Hematopoietic multipotent progenitor cell treated with erythropoietin and hydrocortisone succinate and interleukin-3 and kit ligand, for 6 days (in vitro differentiated cells): ENCODE results near the gene TMEM120A.

Source experiments
- DNase-seq: peaks from one replicate; pipeline ENCODE4 v3.0.0-alpha.2; 2015

The TMEM120A gene

GRCh38 chr7:75980430-75981202, 13.8 kb downstream of the TMEM120A start:
- DNase-seq: no peak

DNA sequence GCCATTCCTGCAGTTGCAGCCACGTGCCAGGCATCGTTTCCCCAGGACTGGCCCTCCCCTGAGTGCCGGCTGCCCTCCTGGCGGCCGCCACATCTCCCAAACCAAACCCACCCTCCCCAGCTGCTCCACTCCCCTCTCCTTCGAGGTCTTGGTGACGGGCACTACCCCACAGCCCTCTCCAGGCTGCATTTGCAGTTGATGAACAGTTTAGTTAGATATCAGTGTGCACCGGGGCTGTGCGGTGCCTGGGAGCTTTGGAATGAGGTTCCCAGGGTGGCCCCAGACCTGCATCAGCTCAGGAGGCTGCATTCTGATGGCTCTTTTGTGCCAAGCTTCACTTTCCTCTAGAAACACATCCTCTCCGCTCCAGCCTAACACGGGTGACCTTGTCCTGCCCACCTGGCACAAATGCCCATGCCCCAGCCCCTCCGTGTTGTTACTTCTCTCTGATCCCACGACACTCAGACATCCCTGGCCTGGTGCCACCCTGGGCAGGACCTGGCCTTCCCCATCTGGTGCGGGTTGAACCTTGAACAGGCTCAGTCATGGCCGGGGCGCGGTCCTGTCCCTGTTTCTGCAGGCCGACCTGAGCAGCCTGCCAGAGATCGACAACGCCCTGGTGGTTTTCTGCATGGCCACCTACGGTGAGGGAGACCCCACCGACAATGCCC, 14.5 kb downstream of the TMEM120A start:
- no peak for DNase-seq

DNA sequence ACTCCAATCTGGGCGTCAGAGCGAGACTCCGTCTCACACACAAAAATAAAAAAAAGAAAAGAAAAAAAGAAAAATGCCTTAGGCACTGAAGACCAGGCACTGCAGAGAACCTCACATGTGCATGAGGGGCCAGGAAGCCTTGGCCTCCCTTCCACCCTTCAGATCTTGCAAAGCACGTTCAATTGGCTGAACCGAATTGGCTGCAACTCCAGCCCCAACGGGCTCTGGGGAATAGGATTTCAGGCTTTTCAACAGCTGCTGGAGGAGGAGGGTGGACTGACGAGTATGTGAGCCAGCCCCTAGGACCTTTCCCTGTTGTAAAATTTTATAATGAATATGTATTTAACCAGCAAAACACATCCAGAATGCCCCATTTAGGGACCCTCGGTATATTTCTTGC, 16.7 kb downstream of the TMEM120A start:
- no peak for DNase-seq

DNA sequence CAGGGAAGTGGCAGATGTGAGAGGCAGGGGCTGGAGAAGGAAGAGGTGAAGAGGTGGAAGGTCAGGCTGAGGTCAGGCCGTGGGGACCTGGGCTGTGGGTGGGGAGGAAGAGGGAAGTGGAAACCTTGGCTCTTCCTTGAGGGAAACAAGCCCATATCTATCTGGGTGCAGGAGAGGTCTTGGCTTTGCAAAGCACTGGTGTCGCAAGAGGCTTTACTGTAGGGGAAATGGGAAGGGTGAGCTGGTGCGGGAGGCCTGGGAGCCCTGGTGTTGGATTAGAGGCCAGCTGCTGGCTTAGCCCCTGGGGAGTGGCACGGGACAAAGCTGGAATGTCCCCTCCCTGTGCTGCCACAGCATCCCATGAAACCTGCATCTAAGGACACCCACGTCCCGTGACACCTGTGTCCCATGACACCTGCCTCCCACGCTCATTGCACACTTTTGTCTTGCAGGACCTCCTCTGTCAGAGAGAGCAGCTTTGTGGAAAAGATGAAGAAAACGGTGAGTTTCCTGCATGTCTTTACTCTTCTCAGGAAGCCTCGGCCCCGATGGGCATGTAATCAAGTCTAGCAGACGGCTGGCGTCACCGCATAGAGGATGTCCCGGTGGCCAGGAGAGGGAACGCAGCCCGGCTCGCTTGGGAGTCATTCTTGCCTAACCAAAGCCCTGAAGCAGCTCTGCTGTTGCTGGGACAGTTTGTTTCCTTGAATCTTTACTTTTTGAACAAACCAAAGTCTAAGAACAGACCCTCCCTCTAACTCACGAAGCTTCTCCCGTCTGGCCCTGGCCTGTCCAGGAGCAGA, 22.2 kb downstream of the TMEM120A start:
- DNase-seq: peak; percentile 32

- DNase-seq: no peak
Measured at GRCh38 chr7:75971309-75971960, 23.0 kb downstream of the TMEM120A start.

- no peak for DNase-seq
Measured at GRCh38 chr7:75969704-75970498, 24.5 kb downstream of the TMEM120A start.

- no peak for DNase-seq
Measured at GRCh38 chr7:75969182-75969581, 25.2 kb downstream of the TMEM120A start.

- DNase-seq: no peak
Measured at GRCh38 chr7:75968561-75969001, 25.8 kb downstream of the TMEM120A start.

DNA sequence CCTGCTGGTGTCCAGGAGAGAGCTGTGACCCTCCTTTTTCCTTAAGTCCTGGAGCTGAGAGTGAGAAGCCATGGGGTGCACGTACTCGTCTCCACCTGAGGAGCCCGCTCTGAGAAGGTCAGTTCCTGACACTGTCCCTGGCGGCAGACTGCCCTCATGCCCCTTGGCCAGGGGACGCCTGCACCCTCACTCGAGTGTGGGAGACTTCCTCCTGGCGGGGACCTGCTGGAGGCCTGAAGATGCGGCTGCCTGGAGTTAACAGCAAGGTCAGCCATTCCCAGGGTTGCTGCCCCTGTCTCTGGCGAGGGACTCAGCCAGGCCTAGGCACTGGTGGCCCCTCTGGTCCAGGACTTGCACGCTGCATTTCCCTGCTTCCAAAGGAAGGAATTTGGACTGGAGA, 26.4 kb downstream of the TMEM120A start:
- DNase-seq: no peak

DNA sequence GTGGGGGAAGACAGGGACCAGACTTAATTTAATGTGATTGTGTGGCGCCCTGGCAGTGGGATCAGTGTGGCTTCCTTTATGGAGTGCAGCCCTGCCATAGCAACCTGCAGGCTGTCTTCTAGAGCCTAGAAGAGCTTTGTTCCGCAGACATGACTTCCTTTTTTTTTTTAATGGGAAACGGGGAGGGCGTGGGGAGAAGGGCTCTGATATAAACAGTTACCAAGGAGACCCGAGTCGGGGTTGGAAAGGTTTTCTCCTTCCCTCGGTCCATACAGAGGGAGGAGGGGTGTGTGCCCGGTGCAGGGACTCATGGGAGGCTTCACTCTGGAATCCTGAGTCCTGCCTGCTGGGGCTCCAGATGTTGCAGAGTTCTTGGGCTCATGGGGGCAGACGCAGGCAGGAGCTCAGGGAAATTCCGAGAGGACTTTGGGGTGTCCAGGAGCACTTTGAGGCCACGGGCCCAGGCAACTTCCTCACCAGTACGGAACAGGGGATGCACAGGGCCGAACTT, 26.9 kb downstream of the TMEM120A start:
- peak; percentile 23 for DNase-seq

DNA sequence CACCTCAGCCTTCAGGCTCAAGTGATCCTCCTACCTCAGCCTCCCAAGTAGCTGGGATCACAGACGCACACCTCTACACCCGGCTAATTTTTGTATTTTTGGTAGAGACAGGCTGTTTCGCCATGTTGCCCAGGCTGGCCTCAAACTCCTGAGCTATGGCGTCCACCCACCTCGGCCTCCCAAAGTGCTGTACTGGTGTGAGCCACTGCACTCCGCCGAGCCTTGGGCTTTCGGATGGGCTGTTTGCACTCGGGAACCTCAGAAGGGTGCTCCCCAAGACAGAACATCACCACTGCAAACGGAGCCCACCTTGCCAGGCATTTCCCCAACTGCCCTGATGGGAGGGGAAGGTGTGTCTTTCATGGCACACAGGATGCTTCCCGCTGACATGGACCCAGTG, 27.3 kb downstream of the TMEM120A start:
- DNase-seq: no peak

DNA sequence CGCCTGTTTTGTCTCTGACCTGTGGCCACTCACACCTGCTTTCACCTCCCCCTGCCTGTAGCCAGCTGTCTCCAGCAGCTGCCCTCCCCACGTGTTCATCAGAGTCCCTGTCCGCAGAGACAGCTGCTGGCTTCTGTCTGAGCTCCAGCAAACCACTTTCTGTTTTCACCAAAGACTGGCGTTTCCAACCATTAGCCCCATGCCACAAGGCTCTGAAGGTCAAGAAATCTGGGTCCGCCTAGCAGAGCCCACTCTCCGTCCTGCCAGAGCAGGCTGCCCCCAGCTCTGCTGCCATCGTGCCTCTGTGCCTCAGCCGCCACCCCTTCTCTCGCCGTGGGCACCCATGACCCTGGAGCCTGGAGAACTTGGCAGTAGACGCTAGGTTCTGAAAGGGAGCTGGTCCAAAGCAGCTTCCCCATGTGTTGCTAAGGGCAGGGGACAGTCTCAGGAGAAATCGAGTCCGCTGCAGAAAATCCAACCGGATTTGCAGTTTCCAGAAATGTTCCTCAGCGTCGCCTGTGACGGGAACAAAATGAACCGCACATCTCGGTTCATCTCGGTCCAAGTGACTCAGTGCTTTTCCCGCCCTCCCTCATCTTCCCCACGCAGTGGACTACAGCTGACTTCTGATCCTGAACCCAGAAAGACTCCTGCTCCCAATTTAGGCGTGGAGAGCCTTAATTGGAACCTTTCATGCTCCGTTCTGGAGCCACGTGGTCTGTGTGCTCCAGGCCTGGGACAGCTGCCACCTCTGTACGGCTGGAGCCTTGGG, 28.0 kb downstream of the TMEM120A start:
- DNase-seq: no peak

DNA sequence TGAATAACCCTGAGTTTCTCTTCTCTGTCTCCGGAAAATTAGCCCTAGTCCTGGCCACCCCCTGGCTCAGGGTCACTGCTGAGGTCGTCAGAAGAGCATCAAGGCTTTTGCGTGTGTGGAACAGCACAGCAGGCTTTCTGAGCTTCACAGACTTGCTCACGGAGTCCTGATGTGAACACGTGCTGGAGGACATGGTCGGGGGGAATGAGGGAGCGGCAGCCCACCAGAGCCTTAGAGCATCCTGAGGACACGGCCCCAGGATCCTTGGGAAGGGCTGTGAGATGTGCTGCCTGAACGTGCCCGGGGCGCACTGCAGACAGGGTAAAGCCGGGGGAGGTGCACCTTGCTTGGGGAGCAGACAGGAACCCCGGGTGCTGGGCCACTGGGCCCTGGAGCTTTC, 28.8 kb downstream of the TMEM120A start:
- no peak for DNase-seq

DNA sequence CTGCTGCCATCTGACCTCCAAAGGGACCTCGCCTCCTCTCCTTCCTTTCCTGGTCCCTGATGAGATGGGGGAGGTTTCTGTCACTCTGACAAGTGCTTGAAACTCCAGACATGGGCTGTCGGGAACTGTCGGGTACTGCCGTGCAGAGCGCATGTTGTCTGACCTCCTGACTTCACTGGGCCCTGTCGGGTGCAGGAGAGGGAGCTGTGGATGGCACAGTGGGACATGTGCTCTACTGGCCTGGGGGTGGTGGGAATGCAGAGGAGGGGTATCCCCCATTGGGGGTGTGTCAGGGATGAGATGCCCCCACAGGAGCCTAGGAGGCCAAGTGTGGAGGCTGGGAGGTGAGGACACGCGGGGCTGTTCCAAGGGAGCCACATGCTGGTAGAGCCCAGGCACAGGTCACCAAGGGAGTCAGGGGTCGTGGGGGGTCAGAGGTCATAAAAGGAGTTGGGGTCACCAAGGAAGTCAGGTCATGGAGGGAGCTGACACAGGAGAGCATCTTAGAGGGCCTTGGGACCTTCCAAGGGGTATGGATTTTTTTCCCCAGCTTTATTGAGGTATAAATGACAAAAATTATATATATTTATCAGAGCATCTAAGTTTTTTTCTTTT, 30.9 kb downstream of the TMEM120A start:
- no peak for DNase-seq

DNA sequence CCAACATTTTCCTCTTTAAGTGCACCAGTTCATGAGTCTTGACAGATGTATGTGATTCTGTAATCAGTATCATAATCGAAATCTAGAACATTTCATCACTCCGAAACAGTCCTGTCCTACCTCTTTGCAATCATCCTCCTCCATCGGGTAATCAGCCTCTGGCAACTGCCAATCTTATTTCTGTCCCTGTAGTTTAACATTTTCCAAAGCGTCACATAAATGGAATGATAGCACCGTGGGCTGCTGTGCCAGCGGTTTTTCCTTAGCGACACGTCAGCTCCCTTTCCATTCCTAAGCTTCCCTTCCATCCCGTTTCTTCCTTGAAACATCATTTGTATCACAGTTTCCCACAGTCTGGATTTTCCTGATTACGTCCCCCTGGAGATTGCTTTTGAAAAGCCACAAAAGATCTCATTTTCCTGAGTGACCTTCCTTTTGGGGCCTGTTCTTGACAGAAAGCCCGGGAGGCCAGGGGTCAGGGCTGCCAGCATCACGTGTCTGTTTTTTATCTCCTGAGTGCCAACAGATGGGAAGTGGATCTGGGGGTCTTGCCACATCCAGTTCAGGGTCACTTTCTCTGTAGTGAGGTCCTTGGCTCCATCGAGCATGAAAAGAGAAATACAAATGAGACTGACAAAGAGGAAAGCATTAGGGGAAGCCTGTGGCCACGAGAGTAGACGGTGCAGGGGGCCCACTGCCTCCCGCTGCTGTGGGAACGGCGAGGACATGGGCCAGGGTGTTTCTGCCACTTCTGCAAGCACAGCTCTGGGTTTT, 31.6 kb downstream of the TMEM120A start:
- peak; percentile 40 for DNase-seq

DNA sequence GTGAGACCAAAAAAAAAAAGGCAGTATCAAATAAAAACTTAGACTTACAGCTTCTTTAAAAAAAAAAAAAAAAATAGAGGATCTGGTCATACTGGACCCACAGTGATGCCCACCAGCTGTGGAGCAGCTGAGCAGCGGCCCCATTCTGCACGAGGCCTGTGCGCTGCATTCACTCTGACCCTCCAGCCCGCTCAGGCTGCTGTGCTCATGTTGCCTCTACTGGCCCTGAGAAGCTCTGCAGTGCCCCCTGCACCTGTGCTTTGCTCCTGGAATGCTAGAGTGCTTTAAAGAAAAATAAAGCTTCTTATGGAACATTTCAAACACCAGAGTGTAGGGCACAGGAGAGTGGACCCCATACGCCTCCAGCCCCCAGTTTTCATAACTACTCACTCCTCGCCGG, 33.2 kb downstream of the TMEM120A start:
- DNase-seq: no peak

DNA sequence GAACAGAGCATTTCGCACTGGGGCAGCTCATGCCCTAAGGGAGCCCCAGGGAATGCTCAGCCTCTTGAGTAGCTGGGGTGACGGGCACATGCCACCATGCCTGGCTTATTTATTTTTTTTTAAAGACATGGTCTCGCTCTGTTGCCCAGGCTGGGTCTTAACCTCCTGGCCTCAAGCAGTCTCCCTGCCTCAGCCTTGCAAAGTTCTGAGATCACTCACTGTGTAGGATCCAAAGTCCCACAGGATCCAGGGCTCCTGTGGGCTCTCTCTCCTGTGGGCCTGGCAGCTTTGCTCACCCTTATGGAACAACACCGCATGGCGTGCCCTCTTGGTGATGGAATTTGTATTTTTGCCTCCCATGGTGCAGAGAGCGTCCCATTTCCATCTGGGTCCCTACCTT, 34.0 kb downstream of the TMEM120A start:
- no peak for DNase-seq

GRCh38 chr7:75958802-75959543, 35.4 kb downstream of the TMEM120A start:
- no peak for DNase-seq
